Measurements from ENCODE around the gene SPATA25.

GRCh38 chr20:45852326-45852725 lies 35.1 kb downstream of the SPATA25 start:
- no peak for TF ChIP-seq EZH2 (IDR thresholded peaks at IDR 0.05; ENCODE audit: low read length, unreplicated experiment)
- TF ChIP-seq, protein P1, sequence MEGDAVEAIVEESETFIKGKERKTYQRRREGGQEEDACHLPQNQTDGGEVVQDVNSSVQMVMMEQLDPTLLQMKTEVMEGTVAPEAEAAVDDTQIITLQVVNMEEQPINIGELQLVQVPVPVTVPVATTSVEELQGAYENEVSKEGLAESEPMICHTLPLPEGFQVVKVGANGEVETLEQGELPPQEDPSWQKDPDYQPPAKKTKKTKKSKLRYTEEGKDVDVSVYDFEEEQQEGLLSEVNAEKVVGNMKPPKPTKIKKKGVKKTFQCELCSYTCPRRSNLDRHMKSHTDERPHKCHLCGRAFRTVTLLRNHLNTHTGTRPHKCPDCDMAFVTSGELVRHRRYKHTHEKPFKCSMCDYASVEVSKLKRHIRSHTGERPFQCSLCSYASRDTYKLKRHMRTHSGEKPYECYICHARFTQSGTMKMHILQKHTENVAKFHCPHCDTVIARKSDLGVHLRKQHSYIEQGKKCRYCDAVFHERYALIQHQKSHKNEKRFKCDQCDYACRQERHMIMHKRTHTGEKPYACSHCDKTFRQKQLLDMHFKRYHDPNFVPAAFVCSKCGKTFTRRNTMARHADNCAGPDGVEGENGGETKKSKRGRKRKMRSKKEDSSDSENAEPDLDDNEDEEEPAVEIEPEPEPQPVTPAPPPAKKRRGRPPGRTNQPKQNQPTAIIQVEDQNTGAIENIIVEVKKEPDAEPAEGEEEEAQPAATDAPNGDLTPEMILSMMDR (conservative IDR thresholded peaks at IDR 0.05; ENCODE audit: low read depth, low read length): no peak
- TF ChIP-seq EZH2phosphoT487 (IDR thresholded peaks at IDR 0.05; ENCODE audit: borderline replicate concordance, low read length): no peak
